HS-5 (cell line): Measurements from ENCODE around the gene CAPN5.
"Not testable (repeated sequence)": the region's sequence is repeated elsewhere in the genome, so short reads cannot be mapped to it uniquely, and the experiment has no call there.

Source experiments
- DNase-seq: peaks from one replicate; pipeline ENCODE4 v3.0.0-alpha.2; 2012; ENCODE audit warnings: low read depth

Gene CAPN5

GRCh38 chr11:77044356-77044755 lies 22.4 kb upstream of the CAPN5 start:
- no peak for DNase-seq

GRCh38 chr11:77044886-77045285 lies 21.9 kb upstream of the CAPN5 start:
- no peak for DNase-seq

GRCh38 chr11:77046060-77046501 lies 20.7 kb upstream of the CAPN5 start:
- DNase-seq: no peak

- peak; percentile 95 for DNase-seq
These were observed 19.5 kb upstream of the CAPN5 start for GRCh38 chr11:77047007-77047927.

DNA sequence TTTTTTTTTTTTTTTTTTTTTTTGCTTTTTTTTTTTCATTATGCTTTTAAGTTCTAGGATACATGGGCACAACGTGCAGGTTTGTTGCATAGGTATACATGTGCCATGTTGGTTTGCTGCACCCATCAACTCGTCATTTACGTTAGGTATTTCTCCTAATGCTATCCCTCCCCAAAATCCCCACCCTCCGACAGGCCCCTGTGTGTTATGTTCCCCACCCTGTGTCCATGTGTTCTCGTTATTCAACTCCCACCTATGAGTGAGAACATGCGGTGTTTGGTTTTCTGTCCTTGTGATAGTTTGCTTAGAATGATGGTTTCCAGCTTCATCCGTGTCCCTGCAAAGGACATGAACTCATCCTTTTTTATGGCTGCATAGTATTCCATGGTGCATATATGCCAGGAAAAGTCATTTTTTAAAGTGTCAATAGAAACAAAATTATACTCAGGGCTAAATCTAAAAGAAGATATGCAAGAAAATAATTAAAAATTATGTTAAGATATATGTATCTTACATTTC lies 18.8 kb upstream of the CAPN5 start:
- DNase-seq: not testable (repeated sequence)

DNA sequence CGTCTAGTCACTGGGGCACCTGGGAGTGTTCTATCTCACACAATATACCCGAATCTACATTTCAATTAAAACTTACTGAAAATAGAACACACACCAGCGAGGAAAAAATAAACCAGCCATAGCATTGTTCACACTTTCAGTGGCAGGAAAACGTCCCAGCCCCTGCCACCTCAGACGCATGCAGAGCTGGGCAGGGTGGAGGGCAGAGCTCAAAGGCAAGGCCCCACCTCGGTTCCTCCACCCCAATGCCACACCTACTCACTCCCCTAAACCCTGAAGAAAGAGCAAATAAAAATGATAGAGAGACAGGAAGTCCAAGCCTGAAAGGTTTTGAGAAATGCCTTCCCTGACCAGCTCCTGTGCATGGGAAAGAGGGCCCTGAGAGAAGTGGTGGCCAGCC lies 17.7 kb upstream of the CAPN5 start:
- DNase-seq: no peak

DNA sequence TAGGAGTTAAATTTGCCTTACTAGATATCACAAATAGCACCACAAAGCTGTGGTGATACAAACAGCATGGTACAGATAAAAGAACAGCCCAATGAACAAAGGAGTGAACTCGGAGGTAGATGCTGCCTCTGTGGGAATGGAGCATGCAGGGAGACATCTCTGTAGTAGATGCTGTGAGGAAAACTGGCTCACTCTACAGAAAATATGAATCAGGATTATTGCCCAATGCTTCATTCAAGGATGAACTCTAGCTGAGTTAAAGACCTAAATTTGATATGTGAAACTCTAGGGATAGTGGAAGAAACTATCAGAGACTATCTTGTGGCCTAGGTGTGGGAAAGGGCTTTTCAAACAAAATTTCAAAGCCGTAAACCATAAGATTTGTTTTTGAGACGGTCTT lies 15.3 kb upstream of the CAPN5 start:
- no peak for DNase-seq

DNA sequence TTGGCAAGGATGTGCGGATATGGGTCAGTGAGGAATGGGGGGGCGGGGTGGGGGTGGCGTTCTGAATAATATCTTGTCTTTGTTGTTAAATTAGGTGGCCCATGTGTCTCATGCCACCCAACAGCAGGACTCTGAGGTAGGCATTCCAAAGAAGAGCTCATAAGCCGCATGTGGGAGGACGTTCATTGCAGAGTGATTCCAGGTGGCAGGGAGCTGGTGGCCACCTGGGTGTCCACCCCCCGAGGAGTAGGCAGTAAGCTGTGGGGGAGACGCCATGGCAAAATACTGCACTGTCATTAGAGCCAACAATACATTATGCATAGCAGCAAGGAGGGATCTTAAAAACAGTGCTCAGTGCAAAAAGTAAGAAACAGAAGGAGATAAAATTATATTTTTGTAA lies 14.3 kb upstream of the CAPN5 start:
- DNase-seq: no peak

GRCh38 chr11:77053217-77054015 lies 13.4 kb upstream of the CAPN5 start:
- DNase-seq: no peak

- no peak for DNase-seq
These were observed 12.7 kb upstream of the CAPN5 start for GRCh38 chr11:77054084-77054483.

GRCh38 chr11:77055101-77055561 lies 11.6 kb upstream of the CAPN5 start:
- no peak for DNase-seq

DNA sequence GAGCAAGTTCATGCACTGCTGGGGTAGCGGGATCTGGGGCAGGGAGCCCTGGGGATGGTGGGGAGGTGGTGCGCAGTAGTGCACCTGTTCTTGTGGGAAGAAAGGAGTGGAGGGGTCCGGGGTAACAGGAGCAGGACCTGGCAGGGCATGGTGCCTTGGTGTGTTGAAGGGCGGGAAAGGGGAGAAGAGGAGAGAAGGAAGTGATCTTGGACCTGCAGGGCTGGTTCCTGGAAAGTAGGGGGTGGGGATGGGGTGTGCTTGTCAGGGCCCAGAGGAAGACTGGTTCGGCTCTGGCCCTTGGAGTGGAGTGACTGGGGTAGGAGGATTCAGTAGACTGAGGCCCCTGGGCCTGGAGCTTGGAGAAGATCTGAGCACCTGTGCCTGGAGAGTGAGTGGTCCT lies 10.9 kb upstream of the CAPN5 start:
- DNase-seq: no peak

- no peak for DNase-seq
These were observed 9.9 kb upstream of the CAPN5 start for GRCh38 chr11:77056814-77057402.

GRCh38 chr11:77057938-77058474 lies 8.8 kb upstream of the CAPN5 start:
- DNase-seq: no peak

- no peak for DNase-seq
These were observed 7.9 kb upstream of the CAPN5 start for GRCh38 chr11:77058900-77059299.

DNA sequence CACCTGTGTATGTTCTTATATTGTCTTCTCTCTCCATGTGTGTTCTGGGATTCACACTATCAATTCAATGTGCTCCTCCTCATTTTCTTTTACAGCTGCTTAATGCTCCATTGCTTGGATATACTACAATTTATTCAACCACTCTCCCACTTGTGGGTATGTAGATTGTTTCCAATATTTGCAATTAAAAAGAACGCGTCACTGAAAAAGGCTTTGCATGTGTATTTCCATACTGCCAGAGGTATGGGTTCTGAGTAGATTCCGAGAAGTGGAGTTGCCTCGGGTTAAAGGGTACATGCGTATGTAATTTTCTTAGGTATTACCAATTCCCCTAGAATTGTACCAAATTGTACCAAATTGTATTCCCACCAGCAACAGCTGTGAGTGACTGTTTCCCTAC lies 7.0 kb upstream of the CAPN5 start:
- no peak for DNase-seq

- DNase-seq: no peak
These were observed 6.5 kb upstream of the CAPN5 start for GRCh38 chr11:77060234-77060633.

DNA sequence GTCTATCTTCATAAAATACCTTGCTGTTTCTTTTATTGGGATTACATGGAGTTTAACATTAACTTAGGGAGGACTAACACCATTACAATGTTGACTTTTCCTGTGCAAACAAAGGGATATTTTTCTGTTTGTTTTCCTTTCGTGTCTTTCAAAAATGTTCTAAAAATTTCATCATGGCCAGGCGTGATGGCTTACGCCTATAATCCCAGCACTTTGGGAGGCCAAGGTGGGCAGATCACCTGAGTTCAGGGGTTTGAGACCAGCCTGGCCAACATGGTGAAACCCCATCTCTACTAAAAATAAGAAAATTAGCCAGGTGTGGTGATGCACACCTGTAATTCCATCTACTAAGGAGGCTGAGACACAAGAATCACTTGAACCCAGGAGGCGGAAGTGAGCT lies 5.5 kb upstream of the CAPN5 start:
- not testable (repeated sequence) for DNase-seq

GRCh38 chr11:77062924-77063323 lies 3.8 kb upstream of the CAPN5 start:
- no peak for DNase-seq

DNA sequence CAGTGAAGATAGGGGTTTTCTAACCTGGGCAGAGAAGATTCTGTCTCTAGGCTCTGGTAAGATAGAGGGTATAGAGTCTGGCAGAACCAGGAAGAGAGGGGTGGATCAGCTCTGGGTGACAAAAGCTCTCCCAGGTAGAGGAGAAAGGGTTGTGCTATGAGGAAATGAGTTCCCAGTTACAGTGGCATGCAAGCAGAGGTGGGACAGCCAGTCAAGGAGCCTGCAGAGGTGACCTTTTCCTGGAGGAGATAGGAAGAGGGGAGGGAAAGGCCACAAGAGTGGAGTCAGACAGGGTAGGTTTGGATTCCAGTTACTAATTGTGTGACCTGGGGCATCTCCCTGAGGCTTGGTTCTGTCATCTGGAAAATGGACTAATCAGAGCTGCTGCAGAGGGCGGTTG lies 3.4 kb upstream of the CAPN5 start:
- DNase-seq: no peak

DNA sequence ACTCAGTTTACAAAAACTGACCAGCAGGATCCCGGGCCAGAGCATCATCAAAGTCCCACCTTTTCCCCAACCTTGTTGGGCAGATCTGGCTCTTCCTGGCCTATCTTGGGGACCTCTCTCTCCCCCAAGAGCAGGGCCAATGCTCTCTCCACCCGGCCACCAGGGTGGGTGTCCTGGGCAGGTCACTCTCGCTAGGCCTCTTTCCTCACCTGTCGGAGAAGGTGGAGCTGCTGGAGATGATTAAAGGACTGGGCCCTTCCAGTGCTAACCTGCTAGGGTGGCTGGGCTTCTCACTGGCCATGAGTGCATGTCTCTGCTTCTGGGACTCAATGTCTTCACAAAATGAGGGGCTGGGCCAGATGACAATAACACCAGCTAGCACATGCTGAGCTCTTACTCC lies 2.9 kb upstream of the CAPN5 start:
- DNase-seq: no peak

DNA sequence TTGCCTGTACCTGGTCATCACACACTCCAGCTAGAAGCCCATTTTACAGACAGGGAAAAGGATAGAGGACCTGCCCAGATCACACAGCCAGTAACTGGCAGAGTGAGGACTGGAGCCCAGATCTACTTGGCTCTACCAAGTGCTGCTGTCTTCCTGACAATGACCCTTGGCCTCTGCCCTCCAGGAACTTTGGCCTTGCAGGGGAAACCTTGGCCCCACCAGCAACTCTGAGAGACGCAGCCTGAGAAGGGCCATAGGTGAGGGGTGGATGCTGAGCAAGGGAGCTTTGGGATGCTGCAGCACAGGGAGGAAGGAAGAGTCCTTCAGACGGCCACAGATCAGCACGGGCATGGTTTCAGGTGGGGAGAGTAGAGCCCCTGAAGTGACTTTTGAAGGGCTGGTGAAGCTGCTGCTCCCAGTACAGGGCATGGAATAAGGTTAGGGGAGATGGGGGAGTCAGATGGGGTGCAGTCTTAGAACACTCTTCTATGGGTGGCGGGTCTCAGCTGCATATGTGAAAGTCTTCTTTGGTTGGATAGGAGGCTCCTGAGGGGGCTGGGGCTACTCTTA lies 2.0 kb upstream of the CAPN5 start:
- DNase-seq: no peak
